ENCODE measurements around the gene ANKS6. TPM values are rescaled to one million over a fixed set of nuclear protein-coding genes. Genes with fewer than 3 reads are reported as not detected.

Gene ANKS6
- total RNA-seq, 1 experiment from 2014 or later = 46.3 TPM

GRCh38 chr9:98712987-98713386 lies 83.4 kb downstream of the ANKS6 start:
- H3K4me2 ChIP-seq (ENCODE audit: insufficient read depth, insufficient read length, low read length) = no peak overlapping the region
- H2BK5ac ChIP-seq (ENCODE audit: insufficient read length, low read length) = no peak overlapping the region
- H3K27ac ChIP-seq (ENCODE audit: insufficient read length, low read depth, low read length) = no peak overlapping the region
- no peaks in the 10 kb centered on the region for H3K79me2 ChIP-seq (ENCODE audit: insufficient read depth, low read length)
- H3K9ac ChIP-seq (ENCODE audit: extremely low read depth, insufficient read length, low read length) = no peak overlapping the region
- H4K8ac ChIP-seq (replicated peaks; ENCODE audit: insufficient read length, low read depth, low read length) = no peak overlapping the region
- no peak overlapping the region for H3K4ac ChIP-seq (ENCODE audit: low read depth, low read length)
- Mint-ChIP-seq H3K4me3 (no peak overlapping the region), H3K4me1 (peaks cover 10 to 15% of the 10 kb centered on the region in 2 experiments), H3K9me3 (no peaks in the 10 kb centered on the region; a peak in 2 of 5 replicates), H3K27me3 (ENCODE audit: low read depth) (peaks cover 80% of the 10 kb centered on the region), H3K36me3 (ENCODE audit: insufficient read depth in 1 of 3, low read depth in 3 of 3) (no peaks in the 10 kb centered on the region), H3K27ac (no peak overlapping the region)
- no peak overlapping the region for H2BK120ac ChIP-seq (ENCODE audit: low read depth, low read length, poor library complexity, severe bottlenecking)
- no peak overlapping the region for H3T11ph ChIP-seq (ENCODE audit: low read length)
- H3K23ac ChIP-seq (ENCODE audit: insufficient read length, low read depth, low read length) = no peak overlapping the region
- no peak overlapping the region for H4K5ac ChIP-seq (ENCODE audit: insufficient read length, low read depth, low read length)
- H2BK20ac ChIP-seq (ENCODE audit: low read depth, low read length, poor library complexity, severe bottlenecking) = no peak overlapping the region
- no peak overlapping the region for H2AK5ac ChIP-seq (ENCODE audit: insufficient read length, low read length)
- H3K56ac ChIP-seq (ENCODE audit: insufficient read length, low read depth, low read length) = no peak overlapping the region
- no peak for TF ChIP-seq CTCF (conservative IDR thresholded peaks at IDR 0.05)
- no peaks in the 10 kb centered on the region for H3K79me1 ChIP-seq (ENCODE audit: insufficient read depth, low read depth, low read length, poor library complexity, severe bottlenecking)
- H3K14ac ChIP-seq (ENCODE audit: insufficient read depth, low read length) = no peak overlapping the region
- H3K23me2 ChIP-seq (ENCODE audit: insufficient read length, low read depth, low read length, poor library complexity, severe bottlenecking) = peaks cover 8% of the 10 kb centered on the region
- peaks cover 19% of the 10 kb centered on the region for H3K27me3 ChIP-seq (ENCODE audit: insufficient read depth, low read length)
- no peak for DNase-seq
- H2BK12ac ChIP-seq (ENCODE audit: insufficient read length, low read depth, low read length) = no peak overlapping the region
- no peak overlapping the region for H3K18ac ChIP-seq (ENCODE audit: insufficient read length, low read depth, low read length)
- H2BK15ac ChIP-seq (ENCODE audit: low read depth, low read length) = no peak overlapping the region
- no peaks in the 10 kb centered on the region for H3K9me3 ChIP-seq (ENCODE audit: control insufficient read depth, low read depth, low read length)
- H2AFZ ChIP-seq (ENCODE audit: low read length) = no peak overlapping the region
- no peaks in the 10 kb centered on the region for H3K4me1 ChIP-seq (ENCODE audit: insufficient read depth, low read length)
- H4K20me1 ChIP-seq (ENCODE audit: control insufficient read depth, insufficient read depth, insufficient read length) = no peaks in the 10 kb centered on the region
- H4K91ac ChIP-seq (ENCODE audit: insufficient read length, low read depth, low read length) = no peak overlapping the region
